ENCODE results near the gene GOLGA2.

DNA sequence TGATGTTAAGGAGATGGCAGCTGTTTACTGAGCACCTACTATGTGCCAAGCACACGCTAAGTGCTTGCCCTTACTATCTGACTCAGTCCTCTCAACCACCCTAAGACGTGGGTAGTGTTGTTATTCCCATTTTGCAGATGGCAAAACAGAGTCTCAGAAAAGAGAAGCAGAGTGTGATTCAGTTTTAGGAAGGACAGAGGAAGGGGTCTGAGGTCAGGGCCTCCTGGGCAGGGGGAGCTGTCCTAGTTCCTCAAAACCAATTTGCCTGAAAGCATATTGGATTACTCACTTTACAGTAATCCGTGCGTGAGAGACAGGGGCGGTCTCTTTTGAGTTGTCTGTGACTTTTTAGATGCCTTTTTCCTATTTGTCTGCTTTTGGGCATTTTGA, 49.4 kb downstream of the GOLGA2 start:
- TF ChIP-seq POLR2A (IDR thresholded peaks at IDR 0.05) (no peak), CTCF (IDR thresholded peaks at IDR 0.05) (no peak)

Measured in body of pancreas (tissue), 4 donors.